ENCODE results near the gene ASAP2.

Gene ASAP2

GRCh38 chr2:9419541-9419940 is 212.9 kb downstream of the ASAP2 start:
- FAIRE-seq, result no peak
- TF ChIP-seq POLR2AphosphoS5 (IDR thresholded peaks at IDR 0.05; ENCODE audit: low read depth, low read length) (no peak), TAF1 (IDR thresholded peaks at IDR 0.05; ENCODE audit: low read depth, low read length) (no peak), PAX5 (IDR thresholded peaks at IDR 0.05; ENCODE audit: insufficient read depth, low read length, severe bottlenecking) (no peak), POLR2A (IDR thresholded peaks at IDR 0.05; ENCODE audit: low read depth, low read length) (no peak), POU2F2 (IDR thresholded peaks at IDR 0.05; ENCODE audit: low read depth, low read length) (no peak), SPI1 (IDR thresholded peaks at IDR 0.05; ENCODE audit: low read depth, low read length) (no peak)
- no peak for DNase-seq (ENCODE audit: insufficient read length, low spot score)

DNA sequence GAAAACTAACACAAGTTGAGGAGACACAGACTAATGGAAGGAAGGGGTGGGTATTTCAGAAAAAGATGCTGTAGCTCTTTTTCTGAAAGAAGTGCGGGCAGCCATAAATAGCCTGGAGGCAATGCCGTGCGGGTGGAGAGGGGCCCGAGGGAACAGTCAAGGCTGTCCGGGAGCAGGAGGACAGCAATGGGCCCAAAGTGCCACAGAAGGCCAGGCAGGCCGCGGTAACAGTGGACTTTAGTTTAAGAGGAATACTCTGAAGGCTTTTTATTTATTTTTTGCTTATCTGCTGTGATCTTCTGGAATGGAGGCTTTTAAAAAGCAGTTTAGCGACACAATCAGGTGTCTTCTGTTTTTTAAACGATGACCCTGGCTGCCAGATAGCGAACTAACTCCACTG is 213.9 kb downstream of the ASAP2 start:
- FAIRE-seq (no peak), DNase-seq (ENCODE audit: insufficient read length, low spot score) (no peak)
- TF ChIP-seq TAF1 (IDR thresholded peaks at IDR 0.05; ENCODE audit: low read depth, low read length), result no peak
- no peak for TF ChIP-seq PAX5 (IDR thresholded peaks at IDR 0.05; ENCODE audit: insufficient read depth, low read length, severe bottlenecking)
- TF ChIP-seq POLR2AphosphoS5 (IDR thresholded peaks at IDR 0.05; ENCODE audit: low read depth, low read length), result no peak

DNA sequence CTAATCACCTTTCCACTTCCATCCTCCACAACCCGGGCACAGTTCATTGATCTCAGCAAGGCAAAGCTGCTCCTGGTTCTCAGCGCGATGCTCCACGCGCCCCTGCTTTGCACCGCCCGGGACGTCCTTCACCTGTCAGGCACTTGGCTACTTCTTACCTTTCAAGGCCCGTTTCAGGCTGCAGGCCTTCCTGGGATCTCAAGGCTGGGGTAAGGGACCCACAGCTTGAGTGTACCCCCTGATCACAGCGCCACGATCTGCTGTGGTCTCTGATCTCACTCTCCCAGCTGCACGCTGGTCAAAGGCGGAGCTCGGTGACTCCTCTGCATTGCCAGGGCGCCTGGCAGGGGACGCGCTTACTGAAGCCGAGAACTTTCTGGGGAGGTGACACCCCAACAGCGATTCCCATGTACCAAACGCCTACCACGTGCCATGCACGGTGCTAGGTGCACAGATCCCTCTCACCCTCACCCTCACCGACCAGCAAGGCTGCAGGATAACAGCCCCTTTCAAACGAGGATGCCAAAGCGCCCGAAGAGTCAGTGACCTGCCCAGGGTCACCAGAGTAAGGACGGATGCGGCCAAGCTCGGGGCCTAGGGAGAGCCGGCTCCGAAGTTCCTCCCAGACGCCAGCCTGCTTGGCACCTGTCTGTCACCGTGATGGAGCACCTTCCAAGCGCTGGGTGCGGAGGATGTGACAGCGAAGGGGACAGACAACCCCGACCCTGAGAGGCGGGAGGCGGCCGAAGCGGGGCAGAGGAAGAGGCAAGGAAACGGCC is 215.9 kb downstream of the ASAP2 start:
- TF ChIP-seq POU2F2 (IDR thresholded peaks at IDR 0.05; ENCODE audit: low read depth, low read length), result no peak
- 0 out of 2 replicates have a peak, but pooled peaks have one; percentile 29 for TF ChIP-seq TAF1 (IDR thresholded peaks at IDR 0.05; ENCODE audit: low read depth, low read length)
- peak; percentile 35 for FAIRE-seq
- peak; percentile 39 for DNase-seq (ENCODE audit: insufficient read length, low spot score)

DNA sequence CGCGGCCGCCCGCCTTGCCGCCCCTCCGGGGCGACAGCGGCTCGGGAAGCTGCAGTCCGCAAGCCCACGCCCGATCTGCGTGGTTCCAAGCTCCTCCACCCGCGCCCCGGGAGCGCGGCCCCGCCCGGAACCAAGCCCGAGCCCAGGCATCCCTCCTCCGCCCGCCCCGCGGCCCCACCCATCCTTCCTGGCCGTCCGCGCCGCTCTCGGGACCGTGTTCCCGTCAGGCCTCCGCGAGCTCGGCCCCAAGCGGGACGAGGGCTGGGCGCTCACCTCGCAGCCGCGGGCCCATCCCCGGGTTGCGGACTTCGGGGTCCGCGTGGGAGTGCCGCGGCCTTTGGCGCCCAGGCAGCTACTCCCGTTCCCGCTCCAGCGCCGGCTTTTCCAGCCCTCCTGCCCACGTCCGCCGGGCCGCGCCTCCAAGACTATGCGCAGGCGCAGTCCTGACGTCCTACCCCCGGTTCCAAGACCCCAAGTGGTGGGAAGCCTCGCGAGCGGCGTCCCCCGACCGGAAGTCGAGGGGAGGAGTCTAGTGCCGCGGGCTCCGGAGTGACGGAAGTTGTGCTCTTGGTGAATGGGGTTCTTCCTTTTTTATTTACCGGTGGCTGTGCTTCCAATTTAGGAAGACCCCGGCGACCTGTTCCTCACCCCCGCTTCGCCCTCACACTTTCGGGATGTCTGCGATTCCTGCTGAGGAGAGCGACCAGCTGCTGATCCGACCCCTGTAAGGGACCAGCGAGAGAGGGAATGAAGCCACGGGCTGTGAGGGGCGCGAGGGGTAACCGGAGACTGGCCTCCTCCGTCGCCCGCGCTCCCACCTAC is 216.7 kb downstream of the ASAP2 start, which contains the start of the genes CPSF3 and ITGB1BP1:
Gene CPSF3 (plus strand): TSS at position 555 of the 822 bp plus-strand sequence. CDS start 120 bp downstream, at position 675.
Gene ITGB1BP1 (minus strand): TSS at position 429 of the 822 bp plus-strand sequence. CDS start 4,831 bp downstream, outside the sequence.
- DNase-seq (ENCODE audit: insufficient read length, low spot score) (peak; percentile 98), FAIRE-seq (peak; percentile 95)
- peak; percentile 5; the same call in 1 of the 2 replicates for TF ChIP-seq TAF1 (IDR thresholded peaks at IDR 0.05; ENCODE audit: low read depth, low read length)
- TF ChIP-seq PAX5 (IDR thresholded peaks at IDR 0.05; ENCODE audit: insufficient read depth, low read length, severe bottlenecking), result no peak
- peak; percentile 39; the same call in 1 of the 2 replicates for TF ChIP-seq SPI1 (IDR thresholded peaks at IDR 0.05; ENCODE audit: low read depth, low read length)
- peak; percentile 44; the same call in 1 of the 2 replicates for TF ChIP-seq POLR2A (IDR thresholded peaks at IDR 0.05; ENCODE audit: low read depth, low read length)
- peak; percentile 15; the same call in 1 of the 2 replicates for TF ChIP-seq POLR2AphosphoS5 (IDR thresholded peaks at IDR 0.05; ENCODE audit: low read depth, low read length)

GRCh38 chr2:9423922-9424272 is 217.3 kb downstream of the ASAP2 start:
- DNase-seq (ENCODE audit: insufficient read length, low spot score) (no peak), FAIRE-seq (no peak)
- TF ChIP-seq TAF1 (IDR thresholded peaks at IDR 0.05; ENCODE audit: low read depth, low read length), result no peak
- TF ChIP-seq PAX5 (IDR thresholded peaks at IDR 0.05; ENCODE audit: insufficient read depth, low read length, severe bottlenecking), result no peak
- TF ChIP-seq POU2F2 (IDR thresholded peaks at IDR 0.05; ENCODE audit: low read depth, low read length), result no peak
- TF ChIP-seq POLR2A (IDR thresholded peaks at IDR 0.05; ENCODE audit: low read depth, low read length), result no peak
- no peak for TF ChIP-seq SPI1 (IDR thresholded peaks at IDR 0.05; ENCODE audit: low read depth, low read length)
- no peak for TF ChIP-seq POLR2AphosphoS5 (IDR thresholded peaks at IDR 0.05; ENCODE audit: low read depth, low read length)

GRCh38 chr2:9424447-9425164 is 218.0 kb downstream of the ASAP2 start:
- FAIRE-seq (peak; percentile 45), DNase-seq (ENCODE audit: insufficient read length, low spot score) (no peak)
- no peak for TF ChIP-seq POLR2A (IDR thresholded peaks at IDR 0.05; ENCODE audit: low read depth, low read length)
- TF ChIP-seq POU2F2 (IDR thresholded peaks at IDR 0.05; ENCODE audit: low read depth, low read length), result no peak
- no peak for TF ChIP-seq TAF1 (IDR thresholded peaks at IDR 0.05; ENCODE audit: low read depth, low read length)
- TF ChIP-seq PAX5 (IDR thresholded peaks at IDR 0.05; ENCODE audit: insufficient read depth, low read length, severe bottlenecking), result no peak
- no peak for TF ChIP-seq POLR2AphosphoS5 (IDR thresholded peaks at IDR 0.05; ENCODE audit: low read depth, low read length)
- no peak for TF ChIP-seq SPI1 (IDR thresholded peaks at IDR 0.05; ENCODE audit: low read depth, low read length)

- no peak for FAIRE-seq
- TF ChIP-seq POLR2A (IDR thresholded peaks at IDR 0.05; ENCODE audit: low read depth, low read length) (no peak), TAF1 (IDR thresholded peaks at IDR 0.05; ENCODE audit: low read depth, low read length) (no peak), PAX5 (IDR thresholded peaks at IDR 0.05; ENCODE audit: insufficient read depth, low read length, severe bottlenecking) (no peak), POLR2AphosphoS5 (IDR thresholded peaks at IDR 0.05; ENCODE audit: low read depth, low read length) (no peak), SPI1 (IDR thresholded peaks at IDR 0.05; ENCODE audit: low read depth, low read length) (no peak), POU2F2 (IDR thresholded peaks at IDR 0.05; ENCODE audit: low read depth, low read length) (no peak)
Observed at GRCh38 chr2:9428965-9429577, 222.5 kb downstream of the ASAP2 start.

GRCh38 chr2:9430316-9431293 is 224.0 kb downstream of the ASAP2 start:
- DNase-seq (ENCODE audit: insufficient read length, low spot score) (no peak), FAIRE-seq (no peak)
- no peak for TF ChIP-seq POU2F2 (IDR thresholded peaks at IDR 0.05; ENCODE audit: low read depth, low read length)
- TF ChIP-seq POLR2AphosphoS5 (IDR thresholded peaks at IDR 0.05; ENCODE audit: low read depth, low read length), result no peak
- no peak for TF ChIP-seq SPI1 (IDR thresholded peaks at IDR 0.05; ENCODE audit: low read depth, low read length)
- no peak for TF ChIP-seq POLR2A (IDR thresholded peaks at IDR 0.05; ENCODE audit: low read depth, low read length)
- TF ChIP-seq PAX5 (IDR thresholded peaks at IDR 0.05; ENCODE audit: insufficient read depth, low read length, severe bottlenecking), result no peak
- no peak for TF ChIP-seq TAF1 (IDR thresholded peaks at IDR 0.05; ENCODE audit: low read depth, low read length)

More at GRCh38 chr2:9428965-9429577, 222.5 kb downstream of the ASAP2 start:
- no peak for DNase-seq (ENCODE audit: insufficient read length, low spot score)
